ENCODE results near the gene CFAP97D1.

DNA sequence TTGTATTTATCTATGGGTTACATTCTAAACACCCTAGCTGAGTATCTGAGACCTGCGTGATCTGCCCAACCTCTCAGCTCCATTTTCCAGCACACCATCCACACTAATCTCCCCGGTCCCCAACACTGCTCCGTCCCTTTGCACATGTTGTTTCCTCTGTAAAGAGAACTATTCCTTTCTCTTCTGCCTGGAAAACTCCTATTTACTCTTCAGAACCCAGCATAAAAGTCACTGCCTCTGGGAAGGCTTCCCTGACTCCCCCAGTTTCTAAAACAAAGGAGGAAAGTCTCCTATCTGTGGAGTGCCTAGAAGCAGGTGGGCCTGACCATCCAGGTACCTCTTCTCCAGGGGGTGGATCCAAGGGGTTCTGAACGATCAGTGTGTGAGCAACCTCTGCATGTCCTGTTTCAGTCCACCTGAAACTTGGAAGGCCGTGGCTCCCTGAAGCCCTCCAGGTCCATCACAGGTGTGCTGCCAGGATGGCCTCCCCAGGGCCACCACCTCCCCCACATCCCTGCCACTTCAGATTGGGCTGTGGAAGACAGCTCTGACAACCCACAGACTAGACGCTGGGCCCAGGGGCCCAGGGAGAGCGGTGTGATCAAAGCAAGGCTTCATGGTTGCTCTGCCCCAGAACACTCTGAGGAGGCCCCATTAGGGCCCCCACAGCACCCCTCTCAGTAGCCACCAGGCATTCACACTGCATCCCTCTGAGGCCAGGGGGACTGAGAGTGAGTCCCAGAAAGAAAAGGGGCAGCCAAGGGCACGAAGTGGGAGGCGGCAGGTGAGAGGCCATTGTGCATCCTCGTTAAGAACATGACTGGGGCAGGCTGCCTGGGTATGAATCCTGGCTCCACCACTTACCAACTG is 32.4 kb downstream of the CFAP97D1 start:
- TF ChIP-seq, protein P1, sequence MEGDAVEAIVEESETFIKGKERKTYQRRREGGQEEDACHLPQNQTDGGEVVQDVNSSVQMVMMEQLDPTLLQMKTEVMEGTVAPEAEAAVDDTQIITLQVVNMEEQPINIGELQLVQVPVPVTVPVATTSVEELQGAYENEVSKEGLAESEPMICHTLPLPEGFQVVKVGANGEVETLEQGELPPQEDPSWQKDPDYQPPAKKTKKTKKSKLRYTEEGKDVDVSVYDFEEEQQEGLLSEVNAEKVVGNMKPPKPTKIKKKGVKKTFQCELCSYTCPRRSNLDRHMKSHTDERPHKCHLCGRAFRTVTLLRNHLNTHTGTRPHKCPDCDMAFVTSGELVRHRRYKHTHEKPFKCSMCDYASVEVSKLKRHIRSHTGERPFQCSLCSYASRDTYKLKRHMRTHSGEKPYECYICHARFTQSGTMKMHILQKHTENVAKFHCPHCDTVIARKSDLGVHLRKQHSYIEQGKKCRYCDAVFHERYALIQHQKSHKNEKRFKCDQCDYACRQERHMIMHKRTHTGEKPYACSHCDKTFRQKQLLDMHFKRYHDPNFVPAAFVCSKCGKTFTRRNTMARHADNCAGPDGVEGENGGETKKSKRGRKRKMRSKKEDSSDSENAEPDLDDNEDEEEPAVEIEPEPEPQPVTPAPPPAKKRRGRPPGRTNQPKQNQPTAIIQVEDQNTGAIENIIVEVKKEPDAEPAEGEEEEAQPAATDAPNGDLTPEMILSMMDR (IDR thresholded peaks at IDR 0.05), result no peak
- no peak for TF ChIP-seq EZH2 (IDR thresholded peaks at IDR 0.05; ENCODE audit: borderline replicate concordance, insufficient read depth, low read depth, low read length, poor library complexity, severe bottlenecking)

All from B cell (primary cell).